Stimulated activated CD4-positive, alpha-beta T cell treated with anti-CD3 and anti-CD28 coated beads, TNF-alpha, amount 100 ng/mL, for 24 hours (primary cell): ENCODE results near the gene GRIFIN.

Source experiments
- DNase-seq, 3 experiments: peaks; one replicate each; pipeline ENCODE4 v3.0.0-alpha.2; 2020; ENCODE audit warnings: low read depth in 3 of 3

GRIFIN gene

GRCh38 chr7:2498708-2499107, 22.5 kb upstream of the GRIFIN start:
- no peak for DNase-seq

GRCh38 chr7:2497500-2498336, 21.5 kb upstream of the GRIFIN start:
- no peak for DNase-seq

- DNase-seq, result no peak
Observed at GRCh38 chr7:2497065-2497464, 20.9 kb upstream of the GRIFIN start.

DNA sequence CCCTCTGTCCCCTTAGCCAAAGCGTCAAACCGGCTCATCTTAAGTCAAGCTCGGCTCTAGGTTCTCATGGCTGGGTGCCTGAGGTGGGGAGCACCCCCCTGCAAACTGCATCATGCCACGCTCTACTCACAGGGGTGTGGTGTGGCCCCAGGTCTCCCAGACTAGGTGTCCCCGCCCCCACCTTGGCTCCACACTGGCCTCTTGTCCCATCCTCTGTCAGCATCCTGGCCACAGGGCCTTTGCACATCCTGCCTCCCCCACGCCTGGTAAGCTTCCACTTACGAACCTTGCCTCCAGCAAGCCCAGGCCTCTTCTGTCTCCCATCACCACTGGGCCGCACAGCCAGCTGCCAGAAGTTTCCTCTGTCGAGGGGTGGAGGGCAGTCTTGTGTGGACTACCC, 20.2 kb upstream of the GRIFIN start:
- DNase-seq, result no peak

GRCh38 chr7:2495418-2496299, 19.5 kb upstream of the GRIFIN start:
- no peak for DNase-seq

DNA sequence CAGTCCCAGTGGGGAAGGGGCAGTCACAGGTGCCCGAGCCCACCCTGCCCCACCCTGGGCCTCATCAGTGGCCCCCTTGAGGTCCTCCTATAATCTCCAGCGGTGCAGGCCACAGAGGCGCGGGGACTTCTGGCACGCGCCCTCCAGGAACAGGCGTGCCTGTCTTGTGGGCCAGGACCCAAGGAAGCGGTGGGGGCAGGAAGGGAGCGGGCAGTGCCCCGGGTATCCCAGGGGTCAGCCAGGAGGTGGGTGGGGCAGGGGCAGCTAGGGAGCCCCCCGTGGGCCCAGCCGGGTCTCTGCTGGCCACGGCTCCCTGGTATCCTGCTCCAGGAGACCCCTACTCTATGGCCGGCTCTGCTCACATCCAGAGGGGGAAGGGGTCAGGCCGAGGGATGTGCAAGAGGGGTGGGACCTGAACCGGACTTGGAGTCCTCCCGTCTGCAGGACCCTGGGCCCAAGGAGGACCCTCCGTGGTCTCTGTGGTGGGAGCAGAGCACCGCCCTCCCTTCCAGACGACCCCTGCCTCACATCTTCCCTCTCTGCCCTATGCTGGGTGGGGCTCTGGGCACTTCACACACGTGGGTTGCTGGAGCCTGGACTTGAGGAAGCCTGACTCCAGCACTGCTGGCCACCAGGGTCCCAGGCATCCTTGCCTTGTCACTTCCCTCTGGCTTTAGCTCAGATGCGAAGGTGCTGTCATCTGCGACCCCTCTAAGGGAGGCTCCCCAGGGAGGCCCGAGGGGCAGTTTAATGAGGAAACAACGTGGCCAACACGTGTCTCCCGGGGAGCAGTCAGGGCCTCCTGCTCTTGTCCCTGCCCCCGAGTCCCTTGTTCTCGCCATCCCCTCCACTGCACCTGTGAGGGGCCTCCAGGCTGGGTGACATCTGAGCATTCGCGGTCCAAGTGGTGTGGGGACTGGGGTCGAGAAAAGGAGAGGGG, 18.3 kb upstream of the GRIFIN start:
- DNase-seq, result no peak

- no peak for DNase-seq
Observed at GRCh38 chr7:2493205-2494164, 17.3 kb upstream of the GRIFIN start.

DNA sequence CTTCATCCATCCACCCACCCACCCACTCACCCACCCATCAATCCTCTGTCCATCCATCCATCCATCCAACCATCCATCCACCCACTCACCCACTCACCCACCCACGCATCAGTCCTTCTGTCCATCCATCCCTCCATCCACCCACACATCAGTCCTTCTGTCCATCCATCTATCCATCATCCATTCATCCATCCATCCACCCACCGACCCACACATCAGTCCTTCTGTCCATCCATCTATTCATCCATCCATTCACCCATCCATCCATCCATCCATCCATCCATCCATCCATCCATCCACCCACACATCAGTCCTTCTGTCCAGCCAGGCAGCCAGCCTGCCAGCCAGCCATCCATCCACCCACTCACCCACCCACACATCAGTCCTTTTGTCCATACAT, 15.8 kb upstream of the GRIFIN start:
- DNase-seq, result no peak

GRCh38 chr7:2490181-2490651, 14.0 kb upstream of the GRIFIN start:
- DNase-seq, result no peak

DNA sequence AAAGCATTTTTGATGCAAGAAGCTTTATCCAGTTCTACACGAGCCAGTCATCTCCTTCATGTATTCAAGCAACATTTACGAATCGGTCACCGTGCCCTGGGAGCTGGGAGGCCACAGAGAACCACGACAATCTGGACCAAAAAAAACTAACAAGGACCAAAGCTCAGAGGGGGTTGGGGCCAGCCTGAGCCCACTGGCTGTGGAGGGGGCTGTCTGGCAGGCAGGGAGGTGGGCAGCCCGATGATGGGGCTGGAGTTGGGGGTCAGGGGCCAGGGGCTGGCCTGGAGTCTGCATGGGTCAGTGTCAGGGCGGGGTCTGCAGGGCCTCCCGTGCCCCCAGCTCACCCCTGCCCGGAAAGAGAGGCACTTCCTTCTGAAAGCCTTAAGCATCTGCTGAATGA, 12.5 kb upstream of the GRIFIN start:
- DNase-seq, result no peak

DNA sequence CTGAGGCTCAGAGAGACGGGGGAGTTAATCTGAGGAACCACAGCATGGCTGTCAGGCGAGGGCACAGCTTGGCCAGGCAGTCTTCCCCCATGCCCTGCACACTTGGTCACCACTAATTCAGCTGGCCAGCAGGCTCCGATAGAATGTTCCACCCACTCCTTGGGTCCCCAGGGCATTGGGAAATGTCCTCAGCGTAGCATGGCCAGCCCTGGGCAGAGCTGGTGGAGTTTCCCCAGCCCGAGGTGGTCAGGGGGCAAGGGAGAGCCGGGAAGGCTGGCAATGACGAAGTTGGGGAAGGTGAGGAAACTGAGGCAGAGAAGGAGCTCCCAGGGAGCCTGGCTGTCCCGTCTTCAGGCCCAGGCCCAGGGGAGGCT, 12.1 kb upstream of the GRIFIN start:
- DNase-seq, result no peak

GRCh38 chr7:2487586-2488271, 11.5 kb upstream of the GRIFIN start:
- no peak for DNase-seq

DNA sequence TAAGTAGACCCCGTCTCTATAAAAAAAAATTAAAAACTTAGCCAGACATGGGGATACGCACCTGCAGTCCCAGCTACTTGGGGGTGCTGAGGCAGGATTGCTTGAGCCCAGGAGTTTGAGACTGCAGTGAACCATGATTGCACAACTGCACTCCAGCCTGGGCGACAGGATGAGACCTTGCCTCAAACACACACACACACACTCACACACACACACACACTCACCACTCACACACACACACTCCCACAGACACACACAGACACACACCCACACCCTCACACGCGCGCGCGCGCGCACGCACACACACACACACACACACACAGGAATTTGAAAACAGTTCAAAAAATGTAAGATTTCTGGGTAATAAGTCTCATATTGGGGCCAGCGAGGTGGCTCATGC, 8.7 kb upstream of the GRIFIN start:
- no peak for DNase-seq

GRCh38 chr7:2483494-2483893, 7.3 kb upstream of the GRIFIN start:
- DNase-seq, result no peak

GRCh38 chr7:2482725-2483451, 6.7 kb upstream of the GRIFIN start:
- no peak for DNase-seq

- no peak for DNase-seq
Observed at GRCh38 chr7:2481195-2481594, 5.0 kb upstream of the GRIFIN start.

DNA sequence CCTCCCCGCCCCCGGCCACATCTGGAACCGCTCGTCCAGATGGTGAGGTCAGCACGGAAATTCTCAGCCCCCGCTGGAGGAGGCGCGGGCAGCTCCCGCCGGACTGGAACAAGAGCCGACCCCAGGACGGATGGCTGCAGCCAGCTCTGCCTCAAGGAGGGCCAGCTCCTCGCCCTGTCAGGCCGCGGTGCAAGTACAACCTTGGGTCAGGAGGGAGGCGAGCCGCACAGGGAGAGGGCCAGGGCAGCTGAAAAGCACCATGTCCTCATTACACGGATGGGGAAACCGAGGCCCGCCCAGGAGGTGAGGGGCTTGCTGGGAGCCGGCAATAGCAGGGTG, 3.8 kb upstream of the GRIFIN start:
- DNase-seq, result no peak

- no peak for DNase-seq
Observed at GRCh38 chr7:2479276-2480069, 3.3 kb upstream of the GRIFIN start.

GRCh38 chr7:2478800-2479199, 2.6 kb upstream of the GRIFIN start:
- no peak for DNase-seq
